ENCODE results near the gene SLC2A9.

DNA sequence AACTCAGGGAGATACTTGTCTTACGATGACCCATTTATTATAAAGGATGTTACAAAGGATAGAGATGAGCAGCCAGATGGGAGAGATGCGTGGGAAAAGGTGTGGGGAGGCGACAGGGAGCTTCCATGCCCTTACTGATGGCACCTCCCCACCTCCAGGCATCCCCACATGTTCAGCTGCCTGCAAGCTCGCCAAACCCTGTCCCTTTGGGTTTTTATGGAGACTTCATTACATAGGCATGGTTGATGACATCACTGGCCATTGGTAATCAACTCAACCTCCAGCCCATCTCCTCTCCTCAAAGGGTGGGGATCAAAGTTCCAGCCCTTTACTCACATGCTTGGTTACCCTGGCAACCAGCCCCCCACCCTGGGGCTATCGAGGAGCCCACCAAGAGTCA lies 29.4 kb upstream of the SLC2A9 start:
- no peak for TF ChIP-seq CTCF (IDR thresholded peaks at IDR 0.05; ENCODE audit: low read length)
- TF ChIP-seq EZH2 (optimal IDR thresholded peaks at IDR 0.05; ENCODE audit: low read depth, low read length) = no peak
- no peak for TF ChIP-seq EZH2phosphoT487 (IDR thresholded peaks at IDR 0.05; ENCODE audit: low read length)
